Measurements from ENCODE around the gene YIF1B. TPM values are rescaled to one million over a fixed set of nuclear protein-coding genes. Genes with fewer than 3 reads are reported as not detected.

Gene YIF1B
- polyA plus RNA-seq, 4 donors: 28.5 to 45.4 (median 38.1) TPM

- peak in 3 of 4 donors; percentile 75 to 84 (median 80) for DNase-seq (ENCODE audit: low read depth in 4 of 4, low spot score in 2 of 4)
Measured at GRCh38 chr19:38336638-38337359, 21.1 kb upstream of the YIF1B start.

- DNase-seq (ENCODE audit: low read depth in 4 of 4, low spot score in 2 of 4): peak; percentile 69 to 87 (median 76)
Measured at GRCh38 chr19:38335949-38336637, 20.3 kb upstream of the YIF1B start.

DNA sequence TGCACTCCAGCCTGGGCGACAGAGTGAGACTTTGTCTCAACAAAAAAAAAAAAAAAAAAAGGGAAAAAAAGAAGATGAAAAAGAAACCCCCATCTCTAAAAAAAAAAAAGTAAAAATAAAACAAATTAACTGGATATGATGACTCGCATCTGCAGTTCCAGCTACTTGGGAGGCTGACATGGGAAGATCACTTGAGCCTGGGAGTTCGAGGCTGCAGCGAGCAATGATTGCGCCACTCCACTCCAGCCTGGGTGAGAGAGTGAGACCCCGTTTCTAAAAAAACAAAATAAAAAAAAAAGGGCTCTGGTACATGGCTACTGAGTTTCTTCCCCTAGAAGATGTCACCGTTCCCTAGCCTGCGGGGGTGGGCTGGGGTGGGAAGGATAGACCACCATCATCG, 17.5 kb upstream of the YIF1B start:
- no peak for DNase-seq (ENCODE audit: low read depth in 4 of 4, low spot score in 2 of 4)

- DNase-seq (ENCODE audit: low read depth in 4 of 4, low spot score in 2 of 4): no peak
Measured at GRCh38 chr19:38331728-38332127, 16.0 kb upstream of the YIF1B start.

DNA sequence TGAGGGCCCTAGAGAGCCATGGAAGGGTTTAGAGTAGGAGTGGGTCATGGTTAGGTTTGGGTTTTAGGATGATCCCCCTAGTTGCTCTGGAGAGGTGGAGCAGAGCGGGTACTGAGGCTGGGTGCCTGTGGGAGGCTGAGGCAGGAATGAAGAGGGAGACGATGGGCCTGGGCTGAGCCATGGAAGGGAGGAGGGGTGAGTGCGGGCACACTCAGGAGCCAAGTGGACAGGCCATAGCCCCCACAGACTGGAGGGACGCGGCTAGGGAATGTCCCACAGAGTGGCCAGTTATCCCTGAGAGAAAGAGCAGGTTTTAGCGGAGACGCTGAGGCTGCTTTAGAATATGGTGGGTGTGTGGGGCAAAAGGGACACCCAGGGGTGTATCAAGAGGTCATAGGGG, 13.9 kb upstream of the YIF1B start:
- no peak for DNase-seq (ENCODE audit: low read depth in 4 of 4, low spot score in 2 of 4)

DNA sequence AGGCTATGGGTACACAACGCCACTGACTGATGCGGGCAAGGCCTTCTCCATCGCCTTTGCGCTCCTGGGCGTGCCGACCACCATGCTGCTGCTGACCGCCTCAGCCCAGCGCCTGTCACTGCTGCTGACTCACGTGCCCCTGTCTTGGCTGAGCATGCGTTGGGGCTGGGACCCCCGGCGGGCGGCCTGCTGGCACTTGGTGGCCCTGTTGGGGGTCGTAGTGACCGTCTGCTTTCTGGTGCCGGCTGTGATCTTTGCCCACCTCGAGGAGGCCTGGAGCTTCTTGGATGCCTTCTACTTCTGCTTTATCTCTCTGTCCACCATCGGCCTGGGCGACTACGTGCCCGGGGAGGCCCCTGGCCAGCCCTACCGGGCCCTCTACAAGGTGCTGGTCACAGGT, 10.8 kb upstream of the YIF1B start:
- DNase-seq (ENCODE audit: low read depth in 4 of 4, low spot score in 2 of 4): no peak

DNA sequence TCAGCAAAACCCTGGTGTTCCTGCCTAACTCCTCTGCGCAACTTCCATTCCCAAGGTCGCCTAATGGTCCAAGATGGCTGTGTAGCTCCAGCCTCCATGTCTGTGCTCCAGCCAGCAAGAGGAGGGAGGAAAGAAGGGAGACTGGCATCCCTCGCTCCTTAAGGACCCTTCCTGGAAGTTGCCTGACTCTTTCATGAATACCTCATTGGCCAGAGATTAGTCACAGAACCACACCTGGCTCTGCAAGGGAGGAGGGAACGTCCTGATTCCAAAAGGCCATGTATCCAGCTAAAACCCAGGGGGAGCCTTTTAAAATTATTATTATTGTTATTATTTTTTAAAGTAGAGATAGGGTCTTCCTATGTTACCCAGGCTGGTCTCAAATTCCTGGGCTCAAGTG, 8.7 kb upstream of the YIF1B start:
- DNase-seq (ENCODE audit: low read depth in 4 of 4, low spot score in 2 of 4): no peak

- DNase-seq (ENCODE audit: low read depth in 4 of 4, low spot score in 2 of 4): no peak
Measured at GRCh38 chr19:38323291-38323690, 7.5 kb upstream of the YIF1B start.

DNA sequence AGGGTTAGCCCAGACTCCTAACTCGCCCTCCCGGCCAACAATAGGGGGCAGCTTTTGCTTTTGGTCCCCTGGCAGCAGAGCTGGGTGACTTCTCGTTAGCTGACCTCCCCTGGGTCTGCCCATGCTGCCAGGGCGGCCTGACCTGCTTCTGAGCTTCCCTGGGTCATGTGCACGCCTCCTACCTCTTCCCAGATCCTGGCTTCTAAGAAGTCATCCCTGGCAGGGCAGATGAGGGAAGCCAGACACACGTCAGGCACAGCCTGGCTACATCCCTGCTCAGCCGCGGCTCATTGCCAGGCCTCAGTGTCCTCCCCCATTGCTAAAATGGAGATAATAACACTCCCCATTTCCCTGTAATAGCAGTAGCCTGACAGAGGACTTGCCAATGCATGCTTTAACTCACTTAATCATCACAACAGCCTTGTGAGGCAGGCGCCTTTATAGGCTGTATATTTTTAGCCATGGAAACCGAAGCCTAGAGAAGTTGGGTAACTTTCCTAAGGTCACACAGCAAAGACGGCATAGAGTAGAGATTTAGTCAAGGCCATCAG, 6.0 kb upstream of the YIF1B start:
- no peak for DNase-seq (ENCODE audit: low read depth in 4 of 4, low spot score in 2 of 4)

DNA sequence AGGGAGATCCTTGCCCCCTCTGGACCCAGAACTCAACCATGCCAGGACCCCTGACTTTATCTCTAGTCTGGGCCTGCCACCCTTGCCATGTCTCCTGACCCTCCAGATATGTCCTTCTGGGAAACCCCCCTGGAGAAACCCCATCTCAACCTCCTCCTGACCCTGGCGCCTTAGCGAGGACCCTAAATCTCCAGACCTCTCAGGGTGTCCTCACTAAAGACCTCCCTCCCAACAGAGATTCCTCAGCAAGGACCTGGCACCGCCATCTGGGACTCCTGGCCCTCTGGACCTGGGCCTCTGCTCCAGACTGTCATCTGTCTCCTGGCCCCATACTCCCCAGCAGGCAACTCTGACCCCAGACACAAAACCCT, 5.2 kb upstream of the YIF1B start:
- no peak for DNase-seq (ENCODE audit: low read depth in 4 of 4, low spot score in 2 of 4)

- DNase-seq (ENCODE audit: low read depth in 4 of 4, low spot score in 2 of 4): no peak
Measured at GRCh38 chr19:38319421-38320258, 3.9 kb upstream of the YIF1B start, which contains the start of gene KCNK6. Gene KCNK6, plus strand, starts transcription at chr19:38319845. Its CDS starts 106 bp downstream, at chr19:38319951.

GRCh38 chr19:38318660-38319059, 2.9 kb upstream of the YIF1B start:
- no peak for DNase-seq (ENCODE audit: low read depth in 4 of 4, low spot score in 2 of 4)

- DNase-seq (ENCODE audit: low read depth in 4 of 4, low spot score in 2 of 4): no peak
Measured at GRCh38 chr19:38317104-38317612, 1.4 kb upstream of the YIF1B start.

DNA sequence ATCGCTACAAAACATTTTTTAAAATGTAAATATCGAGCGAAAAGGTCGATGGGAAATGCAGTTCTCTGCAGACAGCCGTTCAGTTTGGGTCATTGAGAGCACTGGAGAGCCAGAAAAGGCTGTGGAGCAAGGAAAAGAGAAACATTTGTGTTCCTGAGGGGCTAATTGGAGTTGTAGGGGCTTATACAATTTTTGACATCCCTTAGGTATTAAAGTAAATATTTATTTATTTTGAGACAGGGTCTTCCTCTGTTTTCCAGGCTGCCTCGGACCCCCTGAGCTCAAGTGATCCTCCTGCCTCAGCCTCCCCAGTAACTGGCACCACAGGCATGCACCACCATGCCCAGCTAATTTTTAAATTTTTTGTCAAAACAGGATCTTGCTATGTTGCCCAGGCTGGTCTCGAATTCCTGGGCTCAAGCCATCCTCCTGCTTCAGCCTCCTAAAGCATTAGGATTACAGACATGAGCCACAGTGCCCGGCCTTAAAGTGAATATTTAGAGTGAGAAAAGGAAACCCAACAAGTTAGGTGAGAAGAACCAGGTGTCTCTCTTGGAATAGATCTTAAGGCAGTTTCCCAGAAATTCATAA, 825 bp upstream of the YIF1B start:
- DNase-seq (ENCODE audit: low read depth in 4 of 4, low spot score in 2 of 4): no peak

- DNase-seq (ENCODE audit: low read depth in 4 of 4, low spot score in 2 of 4): no peak
Measured at GRCh38 chr19:38310986-38311385, 4.8 kb downstream of the YIF1B start.

DNA sequence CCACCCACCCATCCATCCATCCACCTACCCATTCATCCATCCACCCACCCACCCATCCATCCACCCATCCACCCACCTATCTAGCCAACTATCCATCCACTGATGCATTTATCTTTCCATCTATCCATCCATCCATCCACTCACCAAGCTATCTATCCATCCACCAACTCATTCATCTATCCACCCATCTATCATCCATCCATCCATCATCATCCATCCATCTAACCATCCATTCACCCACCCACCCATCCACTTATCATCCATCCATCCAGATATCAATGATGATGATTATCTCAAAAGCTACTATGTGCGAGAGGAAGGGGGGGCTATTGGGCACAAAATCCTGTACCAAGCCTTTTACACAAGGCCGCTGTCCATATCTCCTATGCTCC, 5.5 kb downstream of the YIF1B start:
- DNase-seq (ENCODE audit: low read depth in 4 of 4, low spot score in 2 of 4): no peak

DNA sequence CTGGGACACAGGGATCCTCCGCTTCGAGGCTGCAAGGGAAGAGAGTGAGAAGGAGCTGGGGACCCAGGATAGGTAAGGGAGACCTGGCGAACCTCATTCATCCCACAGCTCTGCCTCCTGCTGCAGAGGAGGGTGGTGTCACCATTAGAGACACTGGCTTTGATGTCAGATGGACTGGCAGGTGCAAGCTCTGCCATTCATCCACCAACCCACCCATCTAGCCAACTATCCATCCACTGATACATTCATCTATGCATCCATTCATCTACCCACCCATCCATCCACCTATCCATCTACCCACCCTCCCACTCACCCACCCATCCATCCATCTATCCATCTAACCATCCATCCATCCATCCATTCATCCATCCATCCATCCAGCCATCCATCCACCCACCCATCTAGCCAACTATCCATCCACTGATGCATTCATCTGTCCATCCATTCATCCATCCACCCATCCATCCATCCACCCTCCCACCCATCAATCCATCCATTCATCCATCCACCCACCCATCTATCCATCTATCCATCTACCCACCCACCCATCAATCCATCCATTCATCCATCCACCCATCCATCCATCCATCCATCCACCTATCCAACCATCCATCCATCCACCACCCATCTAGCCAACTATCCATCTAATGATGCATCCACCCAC, 6.0 kb downstream of the YIF1B start:
- DNase-seq (ENCODE audit: low read depth in 4 of 4, low spot score in 2 of 4): no peak

GRCh38 chr19:38308926-38309614, 6.7 kb downstream of the YIF1B start:
- DNase-seq (ENCODE audit: low read depth in 4 of 4, low spot score in 2 of 4): no peak

GRCh38 chr19:38308006-38308766, 7.6 kb downstream of the YIF1B start:
- DNase-seq (ENCODE audit: low read depth in 4 of 4, low spot score in 2 of 4): no peak
